Measurements from ENCODE around the gene KCNMA1. TPM values are rescaled to one million over a fixed set of nuclear protein-coding genes. Genes with fewer than 3 reads are reported as not detected.
"Not testable (repeated sequence)": the region's sequence is repeated elsewhere in the genome, so short reads cannot be mapped to it uniquely, and the experiment has no call there.

The KCNMA1 gene
- total RNA-seq, 1 experiment from 2014 or later, result 0.49 TPM

DNA sequence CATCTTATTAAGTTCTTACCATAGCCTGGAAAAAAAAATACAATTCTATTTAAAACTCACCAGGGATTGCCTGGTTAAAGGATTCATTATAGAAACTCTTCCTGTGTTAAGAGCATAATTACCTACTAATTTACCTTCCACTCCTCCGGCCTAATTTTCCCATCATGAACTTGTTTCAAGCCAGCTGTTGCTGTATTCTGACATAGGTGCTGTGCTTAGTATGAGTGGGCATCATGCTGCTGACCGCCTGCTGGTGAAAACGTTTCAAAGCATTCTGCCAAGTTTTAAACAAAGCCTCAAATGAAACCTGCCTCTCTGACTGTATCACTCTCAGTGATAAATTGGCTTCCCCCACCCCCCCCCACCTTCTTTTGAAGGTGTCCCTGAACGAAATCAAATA lies 47.8 kb upstream of the KCNMA1 start:
- CTCF ChIA-PET, result no interaction called here
- Histone ChIP-seq H4K20me1 (ENCODE audit: insufficient read depth) (no peaks in the 10 kb centered on the region), H3K27me3 (ENCODE audit: insufficient read depth, low read length) (peaks cover 32% of the 10 kb centered on the region), H3K36me3 (ENCODE audit: control insufficient read depth in 1 of 2, insufficient read depth in 2 of 2, low read length in 2 of 2) (no peaks in the 10 kb centered on the region), H3K27ac (ENCODE audit: low read depth, low read length) (no peak overlapping the region), H3K9ac (ENCODE audit: low read length) (no peak overlapping the region), H3K4me2 (ENCODE audit: low read length) (no peak overlapping the region), H3K79me2 (ENCODE audit: insufficient read depth, low read length) (no peaks in the 10 kb centered on the region), H2AFZ (ENCODE audit: low read depth, low read length, poor library complexity, severe bottlenecking) (no peak overlapping the region), H3K9me3 (ENCODE audit: control insufficient read depth in 1 of 2, insufficient read depth in 1 of 2, low read depth in 1 of 2, low read length in 2 of 2) (no peaks in the 10 kb centered on the region), H3K4me3 (replicated peaks in 1 of 2; ENCODE audit: low read depth in 1 of 2, low read length in 2 of 2) (no peak overlapping the region), H3K4me1 (ENCODE audit: control insufficient read depth in 1 of 2, insufficient read depth in 2 of 2, low read length in 2 of 2) (no peaks in the 10 kb centered on the region), H3K9me2 (ENCODE audit: insufficient read depth) (no peaks in the 10 kb centered on the region)
- RAD21 ChIA-PET (ENCODE audit: low non-redundant PET in 1 of 2, low total read pairs in 2 of 2, uncharacterized antibody in 2 of 2, unreplicated experiment in 2 of 2), result no interaction called here
- ATAC-seq, result no peak
- DNase-seq (ENCODE audit: low read depth, low spot score), result no peak
- intact Hi-C loops (cut with micrococcal nuclease), result no loop called here
- no TSS peak for BruUV-seq (replicated peaks)
- POLR2A ChIA-PET, result no interaction called here
- TF ChIP-seq SRF (IDR thresholded peaks at IDR 0.05; ENCODE audit: low read depth) (no peak), EZH2phosphoT487 (IDR thresholded peaks at IDR 0.05; ENCODE audit: borderline replicate concordance) (no peak), EZH2 (IDR thresholded peaks at IDR 0.05) (no peak), YY1 (IDR thresholded peaks at IDR 0.05; ENCODE audit: extremely low read depth, insufficient replicate concordance, low read depth, low read length) (no peak), POLR2AphosphoS5 (IDR thresholded peaks at IDR 0.05; ENCODE audit: low read depth, low read length) (no peak)

- BruUV-seq (replicated peaks); H3K4me1 ChIP-seq (ENCODE audit: control insufficient read depth in 1 of 2, insufficient read depth in 2 of 2, low read length in 2 of 2); H2AFZ ChIP-seq (ENCODE audit: low read depth, low read length, poor library complexity, severe bottlenecking); RAD21 ChIA-PET (ENCODE audit: low non-redundant PET in 1 of 2, low total read pairs in 2 of 2, uncharacterized antibody in 2 of 2, unreplicated experiment in 2 of 2); ATAC-seq; H3K4me2 ChIP-seq (ENCODE audit: low read length); H3K27ac ChIP-seq (ENCODE audit: low read depth, low read length); DNase-seq (ENCODE audit: low read depth, low spot score); H3K27me3 ChIP-seq (ENCODE audit: insufficient read depth, low read length); H4K20me1 ChIP-seq (ENCODE audit: insufficient read depth); POLR2A ChIA-PET; H3K36me3 ChIP-seq (ENCODE audit: control insufficient read depth in 1 of 2, insufficient read depth in 2 of 2, low read length in 2 of 2); CTCF ChIA-PET; H3K79me2 ChIP-seq (ENCODE audit: insufficient read depth, low read length); H3K9me3 ChIP-seq (ENCODE audit: control insufficient read depth in 1 of 2, insufficient read depth in 1 of 2, low read depth in 1 of 2, low read length in 2 of 2); H3K4me3 ChIP-seq (replicated peaks in 1 of 2; ENCODE audit: low read depth in 1 of 2, low read length in 2 of 2); H3K9ac ChIP-seq (ENCODE audit: low read length); intact Hi-C loops (cut with micrococcal nuclease); H3K9me2 ChIP-seq (ENCODE audit: insufficient read depth): not testable (repeated sequence)
These were observed 45.5 kb upstream of the KCNMA1 start for GRCh38 chr10:77683088-77683432.

Measured in HCT116 (cell line).